C4-2B (cell line): Measurements from ENCODE around the gene ZNF705A.
"Not testable (repeated sequence)": the region's sequence is repeated elsewhere in the genome, so short reads cannot be mapped to it uniquely, and the experiment has no call there.

ENCODE experiments used
- H3K27ac ChIP-seq: fragments of 450-650 bp; 2 replicates; pipeline ENCODE4 v1.5.1; 2017
- ZFX ChIP-seq: fragments of 450-650 bp; IDR thresholded peaks from 2 replicates; pipeline ENCODE4 v1.6.1; 2017
- TF ChIP-seq, protein P1 (sequence below): fragments of 450-650 bp; conservative IDR thresholded peaks from 2 replicates; pipeline ENCODE4 v1.5.1; 2017; ENCODE audit warnings: mild to moderate bottlenecking

The ZNF705A gene

GRCh38 chr12:8156845-8157244, at the start of gene ZNF705A:
TSS of gene ZNF705A (plus strand) at chr12:8157015. CDS start at chr12:8172626, 15,611 bp downstream.
- no peak for TF ChIP-seq ZFX
- TF ChIP-seq, protein P1, sequence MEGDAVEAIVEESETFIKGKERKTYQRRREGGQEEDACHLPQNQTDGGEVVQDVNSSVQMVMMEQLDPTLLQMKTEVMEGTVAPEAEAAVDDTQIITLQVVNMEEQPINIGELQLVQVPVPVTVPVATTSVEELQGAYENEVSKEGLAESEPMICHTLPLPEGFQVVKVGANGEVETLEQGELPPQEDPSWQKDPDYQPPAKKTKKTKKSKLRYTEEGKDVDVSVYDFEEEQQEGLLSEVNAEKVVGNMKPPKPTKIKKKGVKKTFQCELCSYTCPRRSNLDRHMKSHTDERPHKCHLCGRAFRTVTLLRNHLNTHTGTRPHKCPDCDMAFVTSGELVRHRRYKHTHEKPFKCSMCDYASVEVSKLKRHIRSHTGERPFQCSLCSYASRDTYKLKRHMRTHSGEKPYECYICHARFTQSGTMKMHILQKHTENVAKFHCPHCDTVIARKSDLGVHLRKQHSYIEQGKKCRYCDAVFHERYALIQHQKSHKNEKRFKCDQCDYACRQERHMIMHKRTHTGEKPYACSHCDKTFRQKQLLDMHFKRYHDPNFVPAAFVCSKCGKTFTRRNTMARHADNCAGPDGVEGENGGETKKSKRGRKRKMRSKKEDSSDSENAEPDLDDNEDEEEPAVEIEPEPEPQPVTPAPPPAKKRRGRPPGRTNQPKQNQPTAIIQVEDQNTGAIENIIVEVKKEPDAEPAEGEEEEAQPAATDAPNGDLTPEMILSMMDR: no peak
- H3K27ac ChIP-seq: no peak within 1 kb of the TSS

DNA sequence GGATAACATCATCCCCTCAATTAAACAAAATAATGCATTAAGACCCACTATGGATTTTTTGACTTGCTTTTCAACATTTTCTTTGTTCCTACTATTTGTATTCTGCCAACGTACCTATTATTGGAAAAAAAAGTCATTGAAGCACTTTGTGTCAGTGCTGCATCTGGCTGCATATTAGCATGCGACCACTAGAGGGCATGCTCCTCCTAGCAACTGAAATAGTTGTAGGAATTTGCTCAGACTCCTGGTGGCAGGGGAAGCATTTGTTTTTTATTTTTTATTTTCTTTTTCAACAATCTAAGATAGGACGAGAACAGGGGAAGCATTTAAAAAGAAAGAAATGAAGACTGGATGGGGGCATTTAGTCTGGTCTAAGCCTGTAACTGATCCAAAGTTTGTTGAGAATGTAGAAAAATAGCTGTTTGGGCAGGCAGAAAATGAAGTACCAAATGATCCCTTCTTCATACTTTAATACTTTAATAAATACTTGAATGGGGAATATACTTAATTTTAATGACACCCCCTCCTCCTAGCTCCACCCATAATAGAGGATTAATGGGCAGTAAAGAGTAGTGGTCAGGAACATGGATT, 47.9 kb upstream of the ZNF705A start:
- TF ChIP-seq, protein P1: peak; percentile 99
- no peak for TF ChIP-seq ZFX
- no peak overlapping the region for H3K27ac ChIP-seq

- not testable (repeated sequence) for H3K27ac ChIP-seq
Measured at GRCh38 chr12:8113117-8113516, 43.7 kb upstream of the ZNF705A start.

DNA sequence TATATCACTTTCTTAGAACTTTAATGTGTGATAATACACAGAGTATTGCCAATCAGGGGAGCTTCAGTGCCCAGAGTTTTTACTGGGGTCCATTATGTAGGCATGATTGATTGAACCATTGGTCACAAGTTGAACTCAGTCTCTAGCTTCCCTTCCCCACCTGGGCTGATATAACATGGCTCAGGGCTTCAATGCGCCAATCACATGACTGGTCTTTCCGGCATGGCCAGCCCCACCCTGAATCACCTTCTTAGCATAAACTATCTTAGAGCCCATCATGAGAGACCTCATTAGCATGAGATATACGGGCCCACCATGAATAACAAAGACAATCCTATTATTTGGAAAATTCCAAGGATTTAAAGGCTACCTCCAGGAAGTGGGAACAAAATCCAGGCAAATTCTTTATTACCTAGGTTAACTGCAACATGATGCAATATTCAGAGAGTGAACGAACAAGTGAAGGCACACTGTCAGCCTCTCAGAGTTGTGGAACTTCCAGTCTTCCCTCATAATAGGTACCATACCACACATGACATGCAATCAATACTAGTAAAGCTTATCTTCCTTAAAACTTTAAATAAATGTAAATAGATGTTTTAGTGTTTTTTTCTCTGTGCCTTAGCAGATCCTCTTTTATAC, 36.6 kb upstream of the ZNF705A start:
- TF ChIP-seq, protein P1: no peak
- TF ChIP-seq ZFX: no peak
- H3K27ac ChIP-seq: no peak overlapping the region

- H3K27ac ChIP-seq: no peak within 1 kb of the TSS
- TF ChIP-seq ZFX: no peak
- TF ChIP-seq, protein P1: no peak
Measured at GRCh38 chr12:8123124-8123912, 33.5 kb upstream of the ZNF705A start, which contains the start of gene CLEC4A. TSS of gene CLEC4A (plus strand) at chr12:8123617. CDS start at chr12:8123879, 262 bp downstream.

DNA sequence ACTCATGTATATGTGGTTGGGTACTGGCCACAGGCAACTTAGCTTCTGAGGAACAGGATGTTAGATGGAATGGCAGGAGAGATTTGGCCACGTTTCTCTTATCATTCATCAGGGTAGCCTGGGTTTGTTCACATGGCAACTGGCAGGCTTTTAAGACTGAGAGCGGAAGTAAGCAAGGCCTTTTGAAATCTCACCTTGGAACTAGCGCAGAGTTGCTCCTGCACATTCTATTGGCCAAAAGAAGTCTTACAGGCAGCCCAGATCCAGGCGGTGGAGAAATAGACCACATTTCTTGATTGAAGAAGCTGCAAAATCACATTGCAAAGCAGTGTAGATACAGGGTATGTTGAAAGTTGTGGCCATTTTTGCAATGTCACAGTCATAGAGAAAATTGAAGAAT, 29.7 kb upstream of the ZNF705A start:
- TF ChIP-seq, protein P1: no peak
- no peak for TF ChIP-seq ZFX
- H3K27ac ChIP-seq: no peak overlapping the region

DNA sequence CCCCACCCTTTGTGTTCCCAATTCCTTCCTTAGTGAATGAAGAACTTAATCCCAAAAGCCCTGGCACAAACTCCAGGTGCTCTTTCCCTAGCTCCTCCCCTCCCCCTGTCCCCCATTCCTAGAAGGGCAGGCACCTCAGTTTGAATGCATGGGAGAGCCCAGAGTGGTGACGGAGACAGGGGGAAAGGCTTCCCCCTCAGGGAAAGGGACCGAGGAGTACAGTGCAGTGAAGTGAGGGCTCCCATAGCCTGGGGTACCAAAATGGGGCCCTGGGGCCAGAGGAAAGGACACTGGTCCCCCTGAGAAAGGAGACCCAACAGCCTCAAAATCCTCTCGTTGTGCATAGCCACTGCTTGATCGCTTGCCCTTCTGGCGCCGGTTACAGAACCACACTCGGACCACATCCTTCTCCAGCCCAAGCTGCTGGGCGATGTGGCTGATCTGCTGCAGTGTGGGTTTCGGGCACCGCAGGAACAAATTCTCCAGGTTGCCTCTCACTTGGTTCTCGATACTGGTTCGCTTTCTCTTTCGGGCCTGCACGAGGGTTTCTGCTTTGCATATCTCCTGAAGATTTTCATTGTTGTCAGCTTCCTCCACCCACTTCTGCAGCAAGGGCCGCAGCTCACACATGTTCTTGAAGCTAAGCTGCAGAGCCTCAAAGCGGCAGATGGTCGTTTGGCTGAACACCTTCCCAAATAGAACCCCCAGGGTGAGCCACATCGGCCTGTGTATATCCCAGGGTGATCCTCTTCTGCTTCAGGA, 23.0 kb upstream of the ZNF705A start:
- not testable (repeated sequence) for H3K27ac ChIP-seq

- H3K27ac ChIP-seq: not testable (repeated sequence)
Measured at GRCh38 chr12:8134398-8134930, 22.4 kb upstream of the ZNF705A start.

DNA sequence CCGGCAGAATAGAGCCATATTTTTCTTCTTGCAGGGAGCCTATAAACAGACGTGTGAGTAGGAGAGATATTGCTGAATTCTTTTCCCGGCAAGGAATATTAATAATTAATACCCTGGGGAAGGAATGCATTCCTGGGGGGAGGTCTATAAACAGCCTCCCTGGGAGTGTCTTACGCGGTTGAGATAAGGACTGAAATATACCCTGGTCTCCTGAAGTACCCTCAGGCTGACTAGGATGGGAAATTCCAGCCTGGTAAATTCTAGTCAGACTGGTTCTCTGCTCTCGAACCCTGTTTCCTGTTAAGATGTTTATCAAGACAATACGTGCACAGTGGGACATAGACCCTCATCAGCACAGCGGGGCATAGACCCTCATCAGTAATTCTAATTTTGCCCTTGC, 15.2 kb upstream of the ZNF705A start:
- not testable (repeated sequence) for H3K27ac ChIP-seq
